NCI-H748 treated with DMSO at 0.1 percent for 48 hours (cell line): ENCODE results near the gene FAAP20.
A peak's percentile ranks its signal among the peaks of the same experiment; 100 is the strongest.

ENCODE experiments used
- DNase-seq: peaks from one replicate; lab custom pipeline; 2025; lab: John Stamatoyannopoulos, UW

Gene FAAP20

DNA sequence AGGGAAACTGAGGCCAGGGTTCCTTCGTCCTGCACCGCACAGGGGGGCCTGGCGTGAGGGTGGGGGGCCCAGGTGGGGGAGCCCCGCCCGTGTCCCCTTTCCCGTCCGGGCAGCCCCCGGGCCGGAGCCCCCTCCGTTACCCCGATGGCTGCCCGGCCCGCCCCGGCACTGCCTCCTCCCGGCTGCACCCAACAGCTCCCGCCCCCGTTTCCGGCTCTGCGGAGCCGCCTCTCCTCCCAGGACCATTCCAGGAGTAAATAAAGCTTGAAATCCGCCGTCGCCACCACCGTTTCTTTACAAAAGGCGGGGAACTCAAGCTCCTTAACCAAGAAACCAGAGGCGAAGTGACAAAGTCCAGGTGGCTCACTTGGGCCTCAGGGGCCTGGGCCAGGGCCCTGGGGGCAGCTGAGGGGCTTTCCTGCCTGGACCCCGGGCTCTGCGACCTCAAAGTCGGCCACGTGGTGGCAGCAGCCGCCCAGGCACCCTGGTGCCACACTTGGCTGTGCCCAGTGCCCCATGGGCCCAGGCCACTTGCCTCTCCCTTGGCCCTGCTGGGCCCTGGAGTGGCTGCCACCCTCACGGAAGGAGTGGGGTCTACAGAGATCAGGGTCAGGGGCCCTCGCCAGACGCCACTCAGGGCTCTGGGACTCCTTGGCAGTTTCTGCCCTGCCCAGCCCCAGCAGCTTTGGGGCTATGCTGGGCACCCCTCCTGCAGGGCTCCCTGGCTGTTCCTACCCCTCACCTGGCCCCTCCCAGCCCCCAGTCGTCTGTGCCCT lies 514 bp upstream of the FAAP20 start:
- peak; percentile 32 for DNase-seq

GRCh38 chr1:2193514-2194281 lies 874 bp downstream of the FAAP20 start:
- no peak for DNase-seq

- DNase-seq = no peak
Observed at GRCh38 chr1:2192031-2192995, 2.3 kb downstream of the FAAP20 start.

DNA sequence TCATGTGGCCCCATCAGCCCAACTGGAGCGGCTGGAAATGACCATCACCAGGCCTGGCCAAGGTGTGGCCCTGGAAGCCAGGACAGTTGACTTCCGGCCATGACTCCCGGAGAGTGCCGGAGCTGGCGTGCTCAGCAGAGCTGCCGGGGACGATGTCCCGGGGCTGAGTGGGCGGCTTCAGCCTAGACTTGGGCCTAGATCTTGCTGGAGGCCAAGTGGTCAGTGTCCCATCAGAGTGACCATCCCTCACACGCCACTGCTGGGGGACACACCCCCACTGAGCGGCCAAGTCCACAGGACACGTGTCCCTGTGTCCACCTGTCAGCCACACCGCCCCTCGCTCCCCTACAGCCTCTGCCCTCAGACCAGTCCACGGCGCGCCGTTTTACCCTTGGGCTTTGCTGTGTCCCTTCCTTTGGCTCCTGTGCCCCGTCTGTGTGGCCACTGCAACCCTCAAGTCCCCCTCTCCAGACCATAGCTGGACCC lies 4.0 kb downstream of the FAAP20 start:
- DNase-seq = no peak

- peak; percentile 66 for DNase-seq
Observed at GRCh38 chr1:2189459-2190425, 4.8 kb downstream of the FAAP20 start.

- no peak for DNase-seq
Observed at GRCh38 chr1:2188336-2188735, 6.2 kb downstream of the FAAP20 start.

GRCh38 chr1:2187619-2188018 lies 7.0 kb downstream of the FAAP20 start:
- no peak for DNase-seq

DNA sequence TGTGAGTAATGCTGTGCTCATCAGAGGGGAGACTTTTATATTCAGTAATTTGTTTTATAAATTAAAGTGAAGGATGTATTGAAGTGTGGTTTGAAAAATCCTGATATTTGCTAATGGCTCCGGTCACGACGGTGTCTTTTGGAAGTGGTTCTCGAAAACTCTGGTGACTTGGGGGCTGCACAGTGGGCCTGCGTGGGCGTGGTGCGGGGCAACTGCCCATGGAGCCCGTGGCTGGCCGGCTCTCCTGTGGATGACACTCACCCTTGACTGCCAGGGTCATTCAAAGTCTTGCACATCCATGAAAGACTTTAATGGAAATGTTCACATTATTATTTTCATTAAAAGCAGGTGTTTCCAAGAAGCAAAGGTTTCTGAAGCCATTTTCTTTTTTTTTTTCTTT lies 7.7 kb downstream of the FAAP20 start:
- DNase-seq = no peak

DNA sequence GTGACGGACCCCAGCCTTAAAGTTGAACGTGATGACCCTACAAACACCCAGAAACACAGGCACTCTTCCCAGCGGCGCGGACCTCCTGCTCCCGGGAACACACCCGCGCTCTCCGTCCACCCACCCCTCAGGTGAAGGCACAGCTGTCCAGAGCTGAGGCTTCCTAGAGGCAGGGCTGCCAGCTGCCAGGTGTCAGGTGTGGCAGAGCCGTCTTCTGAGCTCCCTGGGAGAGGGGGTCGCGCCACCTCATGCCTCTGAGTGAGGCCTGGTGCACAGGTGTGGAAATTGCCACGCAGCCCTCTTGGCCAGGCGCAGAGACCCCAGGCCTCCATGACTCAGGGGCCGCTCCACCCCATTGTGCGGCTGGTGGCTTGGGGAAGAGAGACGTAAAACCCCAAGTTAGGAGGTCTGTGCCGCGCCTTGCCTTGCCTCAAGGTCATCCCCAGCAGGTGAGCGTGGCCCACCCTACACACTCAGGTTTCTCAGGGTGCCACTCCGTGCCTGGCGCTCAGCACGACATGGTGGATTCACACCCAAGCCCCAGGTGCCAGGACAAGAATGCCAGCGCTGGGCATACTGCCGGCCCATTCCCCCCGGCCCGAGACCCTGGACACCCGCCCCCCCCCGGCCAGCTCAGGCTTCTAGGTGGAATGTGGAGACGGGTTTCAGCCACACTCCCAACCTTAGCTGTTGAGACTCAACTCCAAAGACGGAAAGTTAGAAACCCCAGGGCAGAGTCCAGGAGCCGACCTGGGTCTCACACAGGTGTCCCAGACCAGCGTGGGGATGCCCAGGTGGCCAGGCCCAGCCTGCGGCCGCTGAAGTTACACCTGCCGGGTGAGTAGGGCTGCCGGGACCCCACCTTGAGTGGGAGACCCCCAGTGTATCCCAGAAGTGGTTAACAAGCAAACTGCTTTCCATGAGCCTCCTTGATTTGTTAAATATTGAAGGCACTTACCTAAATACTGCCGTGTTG lies 8.4 kb downstream of the FAAP20 start:
- no peak for DNase-seq

GRCh38 chr1:2184934-2185333 lies 9.6 kb downstream of the FAAP20 start:
- DNase-seq = no peak

DNA sequence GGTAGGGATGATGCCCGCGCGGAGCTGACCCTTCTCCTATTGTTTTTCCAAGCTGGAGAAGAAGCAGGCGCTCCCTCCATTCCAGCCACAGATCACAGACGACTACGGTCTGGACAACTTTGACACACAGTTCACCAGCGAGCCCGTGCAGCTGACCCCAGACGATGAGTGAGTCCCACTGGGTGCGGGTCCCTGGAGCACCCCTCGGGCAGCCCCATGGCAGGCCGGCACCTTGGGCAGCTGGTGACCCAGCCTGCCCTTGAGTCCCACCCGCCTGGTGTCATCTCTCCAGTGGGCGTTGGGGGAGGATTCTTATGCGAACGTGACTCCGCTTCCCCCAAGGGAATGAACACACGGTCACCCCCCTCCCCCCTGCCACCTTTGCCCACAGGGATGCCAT lies 10.0 kb downstream of the FAAP20 start:
- no peak for DNase-seq

DNA sequence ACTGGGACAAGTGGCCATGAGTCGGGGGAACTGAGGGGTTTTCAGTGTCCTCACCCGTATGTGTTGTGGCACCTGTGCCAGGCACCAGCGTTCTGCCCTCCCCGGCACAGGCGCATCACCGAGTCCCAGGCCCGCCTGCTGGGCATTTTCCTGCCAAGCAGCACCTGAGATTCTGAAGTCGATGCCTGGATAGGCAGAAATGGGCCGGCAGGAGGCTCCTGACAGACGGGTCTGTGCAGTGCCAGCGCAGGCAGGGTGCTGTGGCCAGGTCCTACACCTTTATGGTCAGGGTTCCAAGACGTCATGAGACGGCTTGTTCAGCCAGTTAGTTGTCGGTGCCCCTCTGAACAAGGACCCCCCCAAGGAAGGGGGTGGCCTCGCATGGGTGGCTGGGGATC lies 10.6 kb downstream of the FAAP20 start:
- no peak for DNase-seq

GRCh38 chr1:2182376-2182775 lies 12.2 kb downstream of the FAAP20 start:
- no peak for DNase-seq

DNA sequence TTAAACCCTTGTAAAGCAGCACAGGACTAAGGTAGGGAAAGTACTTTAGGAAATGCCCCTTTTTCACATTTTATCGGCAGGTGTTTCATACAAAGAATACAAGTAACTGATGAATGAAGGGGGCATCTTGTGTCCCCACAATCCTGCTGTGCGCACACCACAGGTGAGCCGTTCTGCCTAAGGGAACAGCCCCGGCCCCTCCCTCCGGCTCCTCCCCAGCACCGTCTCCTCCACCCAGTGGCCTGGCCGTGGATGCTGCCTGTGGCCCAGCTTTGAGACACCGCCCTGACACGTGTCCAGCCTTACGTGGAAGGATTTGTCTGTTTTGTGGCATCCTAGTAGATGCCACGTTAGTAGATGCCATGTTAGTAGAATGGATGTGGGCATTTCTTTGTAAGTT lies 12.8 kb downstream of the FAAP20 start:
- no peak for DNase-seq

DNA sequence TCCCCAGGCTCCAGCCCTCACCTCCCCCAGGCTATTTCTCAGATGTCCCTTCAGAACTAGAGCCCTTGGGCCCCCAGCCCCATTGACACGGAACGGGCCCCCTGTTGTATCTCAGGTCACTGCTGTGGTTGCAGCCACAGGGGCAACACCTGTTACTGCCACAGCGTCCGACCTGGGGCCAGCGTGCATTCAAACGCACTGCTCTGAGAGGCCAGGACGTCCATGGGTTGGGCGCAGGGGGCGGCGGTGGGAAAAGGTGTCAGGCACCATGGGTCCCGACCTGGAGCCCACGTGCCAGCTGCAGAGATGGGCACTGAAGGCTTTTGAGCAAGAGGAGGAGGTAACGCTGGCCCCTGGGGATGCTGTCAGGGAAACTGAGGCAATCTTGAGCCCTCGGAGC lies 13.3 kb downstream of the FAAP20 start:
- DNase-seq = no peak

GRCh38 chr1:2180297-2181245 lies 14.0 kb downstream of the FAAP20 start:
- no peak for DNase-seq

DNA sequence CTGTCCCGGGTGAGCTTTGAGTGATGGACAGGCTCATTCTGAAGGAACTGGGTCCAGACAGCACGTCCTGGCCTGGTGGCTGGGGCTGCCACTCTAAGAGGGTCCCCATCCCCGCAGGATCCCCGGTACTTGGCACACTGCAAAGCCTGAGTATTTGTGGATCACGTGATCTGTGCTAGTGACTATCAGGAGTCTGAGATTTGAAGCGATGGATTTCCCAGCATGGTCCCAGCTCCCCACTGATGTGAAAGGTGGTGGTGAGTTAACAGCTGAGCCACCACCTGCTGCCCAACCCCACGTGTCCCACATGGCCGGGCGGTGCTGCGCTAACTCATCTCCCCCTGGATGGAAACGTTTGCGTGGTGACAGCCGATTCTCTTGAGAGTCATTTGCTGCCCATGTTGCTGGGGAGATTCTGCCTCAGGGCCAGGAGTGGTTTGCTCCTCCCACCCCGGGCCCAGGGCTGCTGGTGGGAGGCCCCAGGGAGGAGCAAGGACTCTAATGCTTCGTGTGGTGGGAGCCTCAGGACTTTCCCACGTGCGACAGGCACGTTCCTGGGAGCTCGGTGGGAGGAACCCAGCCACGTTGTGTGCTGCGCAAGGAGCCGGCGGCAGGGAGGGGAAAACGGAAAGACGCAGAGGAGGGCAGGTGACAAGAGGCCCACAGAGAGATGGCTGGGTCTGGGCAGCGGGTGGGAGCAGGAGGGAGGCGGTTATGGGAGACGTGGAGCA lies 15.1 kb downstream of the FAAP20 start:
- DNase-seq = no peak

DNA sequence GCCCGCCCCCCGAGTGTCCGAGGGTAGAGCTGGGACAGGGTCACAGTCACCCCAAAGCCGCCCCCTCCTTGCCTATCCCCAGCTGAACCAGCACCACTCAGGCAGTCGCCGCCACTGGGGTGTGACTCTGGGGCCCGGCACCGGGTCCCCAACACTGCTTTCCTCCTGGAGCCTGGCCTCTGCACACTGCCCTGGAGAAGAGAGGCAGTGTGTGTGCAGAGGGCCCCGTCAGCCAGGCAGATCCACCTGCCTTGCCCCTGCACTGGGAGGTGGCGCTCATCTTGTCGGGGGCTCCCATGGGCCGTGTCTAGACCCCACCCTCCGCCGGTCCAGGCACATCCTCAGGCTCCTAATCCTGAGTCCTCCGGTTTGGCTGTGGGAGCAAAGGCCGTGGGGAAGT lies 15.7 kb downstream of the FAAP20 start:
- no peak for DNase-seq
